CD14-positive monocyte (primary cell): ENCODE data around the gene RNF17. TPM values are rescaled to one million over a fixed set of nuclear protein-coding genes. Genes with fewer than 3 reads are reported as not detected.

Experiments
- DNase-seq, 3 donors: peaks; one replicate each; pipeline ENCODE4 v3.0.0-alpha.2; 2011 to 2022
- H2AFZ ChIP-seq: 2 replicates; pipeline ENCODE4 v1.6.0; 2012; ENCODE audit warnings: mild to moderate bottlenecking, low read depth, low read length, inconsistent platforms; ENCODE audit not compliant: insufficient read depth, poor library complexity, severe bottlenecking
- H3K27ac ChIP-seq, 2 donors: 1 replicate in 1 of 2; 2 replicates in 1 of 2; pipeline ENCODE4 v1.5.1; 2012 to 2013; ENCODE audit warnings: low read length in 2 of 2, control low read depth in 1 of 2, inconsistent platforms in 1 of 2, low read depth in 1 of 2, mild to moderate bottlenecking in 1 of 2
- H3K27me3 ChIP-seq, 2 donors: one replicate each; pipeline versions ENCODE4 v1.6.0 to v1.6.1; 2011 to 2013; ENCODE audit warnings: low read length in 2 of 2; ENCODE audit not compliant: control insufficient read depth in 2 of 2, insufficient read depth in 2 of 2
- H3K36me3 ChIP-seq, 2 donors: replicated peaks in 1 of 2; 1 replicate in 1 of 2; 2 replicates in 1 of 2; pipeline versions ENCODE4 v1.5.1 to v1.6.1; 2012 to 2013; ENCODE audit warnings: low read length in 2 of 2, control low read depth in 1 of 2, inconsistent platforms in 1 of 2, mild to moderate bottlenecking in 1 of 2; ENCODE audit not compliant: insufficient read depth in 2 of 2, control insufficient read depth in 1 of 2
- H3K4me1 ChIP-seq, 2 donors: 1 replicate in 1 of 2; 2 replicates in 1 of 2; pipeline versions ENCODE4 v1.5.1 to v1.6.1; 2012 to 2013; ENCODE audit warnings: low read length in 2 of 2, control low read depth in 1 of 2, inconsistent platforms in 1 of 2, mild to moderate bottlenecking in 1 of 2, moderate library complexity in 1 of 2; ENCODE audit not compliant: insufficient read depth in 2 of 2, control insufficient read depth in 1 of 2
- H3K4me2 ChIP-seq: replicated peaks from 2 replicates; pipeline ENCODE3; 2012; ENCODE audit warnings: low read length, moderate library complexity, mild to moderate bottlenecking; ENCODE audit not compliant: poor library complexity, severe bottlenecking; ENCODE audit errors: extremely low read depth
- H3K4me3 ChIP-seq, 3 experiments: fragments of 200-600 bp in 1 of 3; sonication (generic) in 1 of 3; replicated peaks in 1 of 3; 1 replicate in 2 of 3; 2 replicates in 1 of 3; pipeline ENCODE4 v1.5.1; 2011 to 2013; ENCODE audit warnings: low read length in 3 of 3, mild to moderate bottlenecking in 3 of 3, control low read depth in 2 of 3, low read depth in 2 of 3, inconsistent platforms in 1 of 3, moderate library complexity in 1 of 3
- H3K79me2 ChIP-seq: 2 replicates; pipeline ENCODE4 v1.6.0; 2012; ENCODE audit warnings: mild to moderate bottlenecking, control low read depth, inconsistent platforms, low read length, moderate library complexity; ENCODE audit not compliant: insufficient read depth
- H3K9ac ChIP-seq: 2 replicates; pipeline ENCODE4 v1.6.0; 2017; ENCODE audit warnings: low read length, mild to moderate bottlenecking; ENCODE audit not compliant: insufficient read depth, poor library complexity, severe bottlenecking
- H3K9me3 ChIP-seq, 2 donors: replicated peaks in 1 of 2; 1 replicate in 1 of 2; 2 replicates in 1 of 2; pipeline versions ENCODE4 v1.5.1 to v1.6.1; 2012 to 2013; ENCODE audit warnings: low read length in 2 of 2, control low read depth in 1 of 2; ENCODE audit not compliant: control insufficient read depth in 1 of 2, insufficient read depth in 1 of 2
- H4K20me1 ChIP-seq: 2 replicates; pipeline ENCODE4 v1.6.0; 2012; ENCODE audit warnings: mild to moderate bottlenecking, low read length, control low read depth, moderate library complexity; ENCODE audit not compliant: insufficient read depth
- H3K27ac Mint-ChIP-seq, 7 donors: one replicate each; pipeline ENCODE4 v1.8.0; 2020; ENCODE audit warnings: mild to moderate bottlenecking in 7 of 7, mixed read lengths in 7 of 7, moderate library complexity in 6 of 7, inconsistent platforms in 2 of 7
- H3K27me3 Mint-ChIP-seq, 3 donors: one replicate each; pipeline ENCODE4 v1.8.0; 2021 to 2022; ENCODE audit warnings: low read depth in 3 of 3, mild to moderate bottlenecking in 3 of 3, mixed read lengths in 3 of 3, moderate library complexity in 3 of 3, inconsistent platforms in 1 of 3
- H3K36me3 Mint-ChIP-seq, 2 donors: one replicate each; pipeline ENCODE4 v1.8.0; 2020; ENCODE audit warnings: mixed read lengths in 2 of 2, inconsistent platforms in 1 of 2, mild to moderate bottlenecking in 1 of 2
- H3K4me1 Mint-ChIP-seq: one replicate; pipeline ENCODE4 v1.8.0; 2020; ENCODE audit warnings: mild to moderate bottlenecking, mixed read lengths
- H3K4me3 Mint-ChIP-seq, 2 donors: one replicate each; pipeline ENCODE4 v1.8.0; 2020; ENCODE audit warnings: mild to moderate bottlenecking in 2 of 2, mixed read lengths in 2 of 2, moderate library complexity in 1 of 2
- H3K9me3 Mint-ChIP-seq, 7 donors: one replicate each; pipeline ENCODE4 v1.8.0; 2020 to 2022; ENCODE audit warnings: mixed read lengths in 7 of 7, mild to moderate bottlenecking in 6 of 7, moderate library complexity in 6 of 7, inconsistent platforms in 2 of 7
- WGBS: methylation state at CpG from one replicate; pipeline ENCODE4 v1.1.5; 2013; ENCODE audit warnings: missing lambda C conversion rate; ENCODE audit not compliant: insufficient coverage; 5-methylcytosine and 5-hydroxymethylcytosine counted together
- intact Hi-C, 2 donors: fragments of 100-400 bp; cut with micrococcal nuclease; formaldehyde crosslinking; loops; one replicate each; pipeline versions ENCODE4 v1.15.0 to v1.15.1; 2023
- polyA plus RNA-seq, 3 donors: library from polyadenylated mRNA; depleted of rRNA in 1 of 3; unstranded in 2 of 3; stranded (reverse) in 1 of 3; fragments of 300-500 nt in 2 of 3; fragments of >200 nt in 1 of 3; fragmentation: Illumina TruSeq in 2 of 3; gene quantifications; 1 replicate in 2 of 3; 2 replicates in 1 of 3; pipeline ENCODE4 v1.2.3, GENCODE V29; 2012 to 2021
- TF ChIP-seq, protein P1 (sequence below): fragments of 200-600 bp; IDR thresholded peaks from one replicate; pipeline ENCODE4 v1.8.0; 2022; ENCODE audit warnings: antibody characterized with exemption, mild to moderate bottlenecking

RNF17 gene
- polyA plus RNA-seq, 3 donors, result not detected

DNA sequence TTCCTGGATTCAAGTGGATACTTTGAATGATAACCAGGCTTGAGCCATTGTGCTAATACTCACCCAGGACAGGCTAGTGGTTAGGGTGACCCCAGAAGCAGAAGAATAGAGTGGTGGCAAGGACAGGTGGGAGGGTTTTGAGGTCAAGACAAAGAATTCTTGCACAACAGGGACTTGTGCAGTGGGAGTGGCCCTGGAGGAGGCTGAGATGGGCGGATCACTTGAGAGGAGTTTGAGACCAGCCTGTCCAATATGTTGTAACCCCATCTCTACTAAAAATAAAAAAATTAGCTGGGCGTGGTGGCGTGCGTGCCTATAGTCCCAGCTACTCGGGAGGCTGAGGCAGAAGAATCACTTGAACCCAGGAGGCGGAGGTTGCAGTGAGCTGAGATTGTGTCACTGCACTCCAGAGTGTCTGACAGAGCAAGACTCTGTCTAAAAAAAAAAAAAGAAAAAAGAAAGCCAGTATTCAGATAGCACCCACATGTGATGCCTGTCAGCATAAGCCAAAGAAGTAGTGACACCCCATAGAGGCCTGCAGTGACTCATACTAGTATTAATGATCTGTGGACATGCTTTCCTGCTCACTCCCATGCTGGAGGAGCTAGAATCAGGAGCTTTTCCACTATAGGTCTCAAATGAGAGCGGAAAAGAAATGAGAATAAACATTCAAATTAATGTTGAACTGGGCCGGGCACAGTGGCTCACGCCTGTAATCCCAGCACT is 78.7 kb downstream of the RNF17 start:
- 97% methylated on average over 3 of the region's 9 CpGs for WGBS
- Histone ChIP-seq H3K4me2 (no peak overlapping the region), H3K9me3 (no peaks in the 10 kb centered on the region), H3K4me1 (no peaks in the 10 kb centered on the region), H3K79me2 (no peaks in the 10 kb centered on the region), H3K27ac (no peak overlapping the region), H3K4me3 (no peak overlapping the region), H3K9ac (no peak overlapping the region), H2AFZ (no peak overlapping the region), H3K27me3 (no peaks in the 10 kb centered on the region), H4K20me1 (no peaks in the 10 kb centered on the region), H3K36me3 (no peaks in the 10 kb centered on the region)
- Mint-ChIP-seq H3K4me1 (peaks cover 4% of the 10 kb centered on the region), H3K4me3 (no peak overlapping the region), H3K36me3 (no peaks in the 10 kb centered on the region), H3K27me3 (peaks cover 1 to 6% (median 2%) of the 10 kb centered on the region in 3 donors), H3K9me3 (peaks cover 0 to 4% (median 0%) of the 10 kb centered on the region in 7 donors), H3K27ac (peak overlapping the region in 1 of 7 donors; percentile 53)
- intact Hi-C loops, result no loop called here
- TF ChIP-seq, protein P1, sequence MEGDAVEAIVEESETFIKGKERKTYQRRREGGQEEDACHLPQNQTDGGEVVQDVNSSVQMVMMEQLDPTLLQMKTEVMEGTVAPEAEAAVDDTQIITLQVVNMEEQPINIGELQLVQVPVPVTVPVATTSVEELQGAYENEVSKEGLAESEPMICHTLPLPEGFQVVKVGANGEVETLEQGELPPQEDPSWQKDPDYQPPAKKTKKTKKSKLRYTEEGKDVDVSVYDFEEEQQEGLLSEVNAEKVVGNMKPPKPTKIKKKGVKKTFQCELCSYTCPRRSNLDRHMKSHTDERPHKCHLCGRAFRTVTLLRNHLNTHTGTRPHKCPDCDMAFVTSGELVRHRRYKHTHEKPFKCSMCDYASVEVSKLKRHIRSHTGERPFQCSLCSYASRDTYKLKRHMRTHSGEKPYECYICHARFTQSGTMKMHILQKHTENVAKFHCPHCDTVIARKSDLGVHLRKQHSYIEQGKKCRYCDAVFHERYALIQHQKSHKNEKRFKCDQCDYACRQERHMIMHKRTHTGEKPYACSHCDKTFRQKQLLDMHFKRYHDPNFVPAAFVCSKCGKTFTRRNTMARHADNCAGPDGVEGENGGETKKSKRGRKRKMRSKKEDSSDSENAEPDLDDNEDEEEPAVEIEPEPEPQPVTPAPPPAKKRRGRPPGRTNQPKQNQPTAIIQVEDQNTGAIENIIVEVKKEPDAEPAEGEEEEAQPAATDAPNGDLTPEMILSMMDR, result no peak
- no peak for DNase-seq

DNA sequence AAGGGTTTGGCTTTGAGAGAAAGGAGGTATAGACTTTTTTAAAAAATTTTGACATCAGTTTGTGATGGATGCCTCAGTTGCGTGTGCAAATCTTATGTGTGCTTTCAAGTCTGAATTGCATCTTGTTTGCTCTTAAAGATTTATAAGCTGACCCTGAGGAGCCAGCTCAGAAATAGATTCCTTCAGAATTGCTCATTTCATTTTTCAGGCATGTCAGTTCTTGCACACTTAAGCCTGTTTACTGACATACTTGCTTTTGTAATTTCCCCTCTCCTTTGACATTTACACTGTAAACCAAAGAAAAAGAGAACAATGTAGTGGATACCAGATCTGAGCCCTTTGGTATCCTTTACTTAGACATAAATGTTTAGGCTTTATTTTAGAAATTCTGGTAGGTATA is 87.6 kb downstream of the RNF17 start:
- Mint-ChIP-seq H3K36me3 (no peaks in the 10 kb centered on the region), H3K4me3 (no peak overlapping the region), H3K27ac (no peak overlapping the region), H3K27me3 (peaks cover 0 to 9% (median 2%) of the 10 kb centered on the region in 3 donors), H3K9me3 (no peaks in the 10 kb centered on the region), H3K4me1 (no peaks in the 10 kb centered on the region)
- Histone ChIP-seq H3K79me2 (no peaks in the 10 kb centered on the region), H3K4me3 (no peak overlapping the region), H3K27me3 (no peaks in the 10 kb centered on the region), H3K27ac (no peak overlapping the region), H3K4me1 (no peaks in the 10 kb centered on the region), H3K4me2 (no peak overlapping the region), H3K36me3 (no peaks in the 10 kb centered on the region), H4K20me1 (no peaks in the 10 kb centered on the region), H2AFZ (no peak overlapping the region), H3K9ac (no peak overlapping the region), H3K9me3 (no peaks in the 10 kb centered on the region)
- no peak for DNase-seq
- intact Hi-C loops, result no loop called here
- TF ChIP-seq, protein P1, result no peak
- 100% methylated on average over 1 of the region's 1 CpG for WGBS
